Stimulated activated CD8-positive, alpha-beta memory T cell treated with anti-CD3 and anti-CD28 coated beads, Interleukin-7, amount 100 ng/mL, for 48 hours (primary cell): ENCODE data around the gene CDH11.

Experiments used
- DNase-seq, 2 donors: peaks; one replicate each; pipeline ENCODE4 v3.0.0-alpha.2; 2020; ENCODE audit warnings: low read depth in 1 of 2; ENCODE audit errors: extremely low read depth in 1 of 2

CDH11 gene

GRCh38 chr16:65041667-65042066 is 80.2 kb downstream of the CDH11 start:
- DNase-seq: no peak

GRCh38 chr16:65038100-65038499 is 83.8 kb downstream of the CDH11 start:
- no peak for DNase-seq

- no peak for DNase-seq
Observed at GRCh38 chr16:65037556-65037955, 84.3 kb downstream of the CDH11 start.

GRCh38 chr16:65034915-65035314 is 86.9 kb downstream of the CDH11 start:
- DNase-seq: no peak

GRCh38 chr16:65032387-65032786 is 89.5 kb downstream of the CDH11 start:
- no peak for DNase-seq

GRCh38 chr16:65024767-65025178 is 97.1 kb downstream of the CDH11 start:
- DNase-seq: no peak

GRCh38 chr16:65023802-65024201 is 98.1 kb downstream of the CDH11 start:
- DNase-seq: no peak

GRCh38 chr16:65021852-65022595 is 99.8 kb downstream of the CDH11 start:
- no peak for DNase-seq

- no peak for DNase-seq
Observed at GRCh38 chr16:65016754-65017153, 105.1 kb downstream of the CDH11 start.

GRCh38 chr16:65015599-65015998 is 106.3 kb downstream of the CDH11 start:
- DNase-seq: no peak

- DNase-seq: no peak
Observed at GRCh38 chr16:65012357-65012756, 109.5 kb downstream of the CDH11 start.

- no peak for DNase-seq
Observed at GRCh38 chr16:65010125-65010524, 111.7 kb downstream of the CDH11 start.

GRCh38 chr16:65005696-65006095 is 116.2 kb downstream of the CDH11 start:
- DNase-seq: no peak

GRCh38 chr16:65004570-65004969 is 117.3 kb downstream of the CDH11 start:
- no peak for DNase-seq

GRCh38 chr16:65003621-65004020 is 118.2 kb downstream of the CDH11 start:
- DNase-seq: no peak

- DNase-seq: no peak
Observed at GRCh38 chr16:65002265-65002664, 119.6 kb downstream of the CDH11 start.

GRCh38 chr16:65000654-65001053 is 121.2 kb downstream of the CDH11 start:
- DNase-seq: no peak

- no peak for DNase-seq
Observed at GRCh38 chr16:64997751-64998150, 124.1 kb downstream of the CDH11 start.

GRCh38 chr16:64997121-64997520 is 124.7 kb downstream of the CDH11 start:
- no peak for DNase-seq

GRCh38 chr16:64996641-64997040 is 125.2 kb downstream of the CDH11 start:
- no peak for DNase-seq

GRCh38 chr16:64993464-64993863 is 128.4 kb downstream of the CDH11 start:
- DNase-seq: no peak

- DNase-seq: no peak
Observed at GRCh38 chr16:64991001-64991400, 130.9 kb downstream of the CDH11 start.

- DNase-seq: no peak
Observed at GRCh38 chr16:64990101-64990500, 131.8 kb downstream of the CDH11 start.
